GM18951 (cell line): ENCODE results near the gene TIMP1.

ENCODE experiments used
- POLR2A ChIP-seq: IDR thresholded peaks from 4 replicates; pipeline ENCODE4 v1.6.1; 2011; ENCODE audit warnings: mild to moderate bottlenecking; ENCODE audit not compliant: insufficient read length, insufficient read depth; ENCODE audit errors: extremely low read depth
- in situ Hi-C: fragments of 300-500 bp; cut with MboI; formaldehyde crosslinking; loops from one replicate; pipeline ENCODE4 v1.12.0; 2022; ENCODE audit warnings: low sequenced_read_pairs, mixed read lengths, inconsistent platforms; ENCODE audit not compliant: unreplicated experiment

The TIMP1 gene

DNA sequence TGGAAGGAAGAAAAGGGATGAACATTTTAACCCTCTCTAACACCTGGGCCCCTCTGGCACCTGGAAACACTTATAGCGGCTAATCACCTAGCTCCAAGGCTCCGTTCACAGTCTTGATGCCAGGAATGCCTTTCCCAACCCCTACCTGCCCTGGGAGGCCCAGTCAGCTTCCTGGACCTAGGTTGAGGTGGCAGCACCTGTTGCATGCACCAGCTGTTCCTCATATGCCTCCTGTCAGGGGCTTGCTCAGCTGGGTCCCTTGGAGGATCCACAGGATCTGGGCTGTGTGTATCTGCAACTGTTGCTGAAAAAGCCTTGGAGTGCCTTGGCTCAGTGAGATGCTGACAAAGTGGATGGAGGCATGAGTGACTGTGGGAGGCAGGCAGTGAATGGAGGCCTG is 43.1 kb downstream of the TIMP1 start:
- TF ChIP-seq POLR2A: no peak
- in situ Hi-C loops: no loop called here

DNA sequence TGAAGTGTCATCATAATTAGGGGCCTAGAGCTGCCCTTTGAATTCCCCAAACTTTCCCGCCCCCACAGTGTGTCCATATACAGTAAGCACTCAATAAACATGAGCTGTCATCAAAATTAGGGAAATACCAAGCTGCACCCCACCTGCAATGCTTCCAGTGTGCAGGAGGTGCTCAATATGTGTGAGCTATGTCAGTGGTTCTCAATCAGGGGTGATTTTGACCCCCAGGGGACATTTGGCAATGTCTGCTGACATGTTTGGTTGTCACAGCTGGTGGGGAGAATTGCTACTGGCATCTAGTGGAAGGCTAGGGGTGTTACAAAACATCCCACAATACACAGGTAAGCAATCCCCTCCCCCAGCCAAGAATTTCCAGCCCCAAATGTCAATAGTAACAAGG is 46.7 kb downstream of the TIMP1 start:
- in situ Hi-C loops: no loop called here
- TF ChIP-seq POLR2A: no peak

DNA sequence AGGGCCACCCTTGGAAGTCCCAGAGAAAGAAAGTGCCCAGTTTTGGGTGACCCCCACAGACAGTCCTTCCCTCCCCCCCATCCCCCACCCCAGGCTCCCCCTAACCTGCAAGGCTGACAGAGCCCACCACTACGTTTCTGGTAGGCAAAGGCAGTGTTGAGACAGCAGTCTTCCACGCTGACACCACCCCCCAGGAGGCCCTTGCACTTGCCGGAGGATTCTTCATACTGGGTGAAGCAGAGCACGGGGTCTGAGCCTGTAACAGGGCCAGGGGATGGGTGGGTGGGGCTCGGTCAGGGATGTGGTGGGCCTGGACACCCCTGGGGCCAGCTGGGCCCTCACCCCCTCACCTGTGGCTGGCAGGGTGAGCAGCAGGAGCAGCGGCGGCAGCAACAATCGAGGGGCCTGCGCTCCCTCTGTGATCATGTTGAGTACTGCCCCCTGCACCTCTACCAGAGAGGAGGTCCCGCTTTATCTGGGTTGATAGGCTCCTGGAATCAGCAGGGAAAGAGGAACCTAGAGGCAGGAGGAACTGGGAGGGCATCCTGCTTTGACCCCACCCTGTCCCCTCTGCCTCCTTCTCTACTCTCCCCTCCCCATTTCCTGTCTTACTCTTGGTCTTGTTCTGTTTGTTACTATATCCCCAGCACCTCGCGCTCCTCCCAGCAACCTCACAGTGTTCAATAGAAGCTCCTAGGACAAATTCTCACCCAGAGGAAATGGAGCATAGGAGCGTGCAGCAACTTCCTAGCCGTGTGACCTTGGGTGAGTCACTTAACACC is 47.4 kb downstream of the TIMP1 start, which contains the start of gene CFP:
Gene CFP (minus strand): TSS at position 512 of the 782 bp plus-strand sequence. CDS start 86 bp downstream, at position 426.
- in situ Hi-C loops: no loop called here
- no peak for TF ChIP-seq POLR2A

DNA sequence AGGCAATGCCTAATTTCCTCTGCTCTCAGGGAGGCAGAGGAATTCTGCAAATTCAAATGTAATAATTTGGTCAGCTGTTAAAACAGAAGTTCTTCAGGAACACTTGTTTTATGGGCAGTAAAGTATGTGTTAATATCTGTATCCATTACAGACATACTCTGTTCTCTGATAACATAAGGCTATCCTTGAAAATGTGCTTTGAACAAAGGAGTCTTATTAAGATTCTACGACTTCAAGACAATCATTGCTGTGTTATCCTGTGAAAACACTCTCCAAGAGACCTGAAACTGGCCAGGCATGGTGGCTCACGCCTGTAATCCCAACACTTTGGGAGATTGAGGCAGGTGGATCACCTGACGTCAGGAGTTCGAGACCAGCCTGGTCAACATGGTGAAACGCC is 49.4 kb downstream of the TIMP1 start:
- in situ Hi-C loops: no loop called here
- no peak for TF ChIP-seq POLR2A

DNA sequence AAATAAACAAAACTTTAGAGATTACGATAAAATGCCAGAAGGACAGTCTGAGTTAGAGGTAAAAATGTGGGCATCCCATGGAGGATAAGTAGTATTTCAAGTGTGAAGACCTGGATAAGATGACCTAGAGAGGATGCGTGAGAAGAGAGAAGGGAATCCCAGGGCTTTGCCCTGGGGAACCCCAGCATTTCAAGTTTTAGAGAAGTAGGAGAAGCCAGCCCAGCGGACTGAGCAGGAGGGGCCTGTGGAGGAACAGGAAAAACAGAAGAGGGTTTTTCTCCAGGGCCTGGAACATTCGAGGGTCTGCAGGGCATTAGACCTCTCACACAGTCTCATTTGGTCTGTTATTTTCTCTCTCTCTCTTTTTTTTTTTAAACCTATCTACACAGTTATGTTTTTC is 50.4 kb downstream of the TIMP1 start:
- in situ Hi-C loops: no loop called here
- no peak for TF ChIP-seq POLR2A

DNA sequence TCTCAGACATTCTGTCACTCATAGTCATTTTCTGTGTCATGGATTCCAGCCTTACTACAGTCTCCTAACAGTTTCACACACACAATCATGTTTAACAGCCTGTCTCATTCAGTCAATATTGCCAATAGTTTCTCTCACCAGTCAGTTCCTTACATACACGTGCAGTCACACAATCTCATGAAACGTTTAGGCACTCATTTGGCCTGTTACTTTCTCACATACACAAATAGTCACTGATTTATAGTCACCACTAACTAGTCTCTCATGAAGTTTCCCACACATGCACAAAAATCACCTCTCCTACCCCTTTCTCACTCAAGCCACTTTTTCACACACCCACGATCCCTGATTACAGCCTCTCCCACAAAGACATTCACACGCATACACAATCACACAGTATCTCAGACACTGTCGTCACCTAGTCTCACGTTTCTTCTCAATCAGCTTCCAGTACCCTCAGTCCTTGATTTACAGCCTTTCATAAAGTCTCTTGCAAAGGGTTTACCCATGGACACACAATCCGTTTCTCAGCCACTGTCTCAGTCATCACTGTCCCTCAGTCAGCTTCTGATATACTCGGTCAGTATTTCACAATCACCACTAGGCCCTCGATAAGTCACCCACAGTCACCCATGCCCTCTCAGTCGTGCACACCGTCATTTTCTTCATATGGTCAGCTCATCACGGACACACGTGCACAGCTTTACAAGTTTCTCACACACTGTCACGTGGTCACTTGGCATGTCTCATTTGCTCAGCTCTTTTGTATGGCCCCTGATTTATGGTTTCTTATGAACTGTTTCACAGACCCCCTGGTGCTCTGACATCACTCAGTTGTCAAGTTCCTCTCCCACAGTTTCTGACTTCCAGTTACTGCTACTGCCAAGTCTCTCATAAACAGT is 51.7 kb downstream of the TIMP1 start:
- in situ Hi-C loops: no loop called here
- no peak for TF ChIP-seq POLR2A

DNA sequence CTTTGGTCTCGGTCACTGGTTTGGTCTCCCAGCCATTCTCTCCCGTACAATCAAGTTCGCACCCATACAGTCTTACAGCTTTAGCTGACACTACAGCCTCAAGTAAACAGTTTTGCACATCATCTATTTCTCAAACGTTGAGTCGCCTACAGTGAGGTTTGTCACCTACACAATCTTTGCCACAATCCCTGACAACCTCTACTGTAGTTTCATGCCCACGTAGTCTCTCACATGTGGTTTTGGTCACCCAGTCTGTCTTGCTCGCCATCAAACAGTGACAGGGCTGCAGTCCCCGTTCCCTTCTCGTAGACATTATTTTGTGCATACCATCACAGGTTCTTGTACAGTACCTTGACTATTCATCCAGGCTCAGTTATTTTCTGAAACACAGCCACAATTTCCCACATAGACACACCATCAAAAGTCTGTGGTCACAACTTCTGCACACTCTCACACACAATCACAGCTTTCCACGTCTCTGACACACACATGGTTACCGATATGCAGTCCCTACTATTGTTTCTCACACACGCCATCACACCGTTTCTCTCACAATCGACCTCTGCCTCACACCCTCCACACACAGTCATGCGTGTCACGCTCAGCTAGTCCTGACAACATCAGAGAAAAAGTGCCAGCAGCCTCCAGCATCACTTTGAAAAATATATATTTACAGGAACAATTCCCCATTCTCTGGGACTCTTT is 52.8 kb downstream of the TIMP1 start:
- in situ Hi-C loops: no loop called here

More for the DNA sequence above, 52.8 kb downstream of the TIMP1 start:
- no peak for TF ChIP-seq POLR2A
